Panc1 (cell line): ENCODE measurements around the gene NPRL2. TPM values are rescaled to one million over a fixed set of nuclear protein-coding genes. Genes with fewer than 3 reads are reported as not detected.

Source experiments
- ATAC-seq: fragments of 200-7000 bp; cut with Tn5 transposase; 2 replicates; pipeline ENCODE4 v1.9.1; 2020; ENCODE audit warnings: mild to moderate bottlenecking, moderate library complexity
- BruUV-seq: library from RNA; stranded (reverse); fragments of 400-500 nt; replicated peaks from 2 replicates; lab custom pipeline; 2021; lab: Mats Ljungman, UMichigan
- CTCF ChIA-PET: fragments of 300-600 bp; sonication (Branson Sonifier 250); formaldehyde crosslinking; loops from one replicate; lab custom pipeline; 2022; ENCODE audit warnings: antibody characterized with exemption; lab: Charles Lee
- POLR2A ChIA-PET: fragments of 300-600 bp; sonication (Branson Sonifier 250); formaldehyde crosslinking; loops from one replicate; lab custom pipeline; 2022; ENCODE audit warnings: antibody characterized with exemption; lab: Charles Lee
- DNase-seq: peaks from one replicate; pipeline ENCODE4 v3.0.0-alpha.2; 2010; ENCODE audit warnings: low read depth, low spot score
- H3K27ac ChIP-seq: 2 replicates; pipeline ENCODE4 v1.5.1; 2011; ENCODE audit warnings: mild to moderate bottlenecking, low read length, inconsistent platforms
- H3K27me3 ChIP-seq: fragments of 200-500 bp; sonication (Bioruptor generic); 2 replicates; pipeline ENCODE4 v1.6.0; 2014; ENCODE audit warnings: low read length, inconsistent platforms; ENCODE audit not compliant: control insufficient read depth, insufficient read depth
- H3K36me3 ChIP-seq: fragments of 200-500 bp; sonication (Bioruptor generic); 2 replicates; pipeline ENCODE4 v1.5.1; 2014; ENCODE audit warnings: inconsistent platforms, mild to moderate bottlenecking, low read length, moderate library complexity; ENCODE audit not compliant: control insufficient read depth, insufficient read depth
- H3K4me1 ChIP-seq: 2 replicates; pipeline ENCODE4 v1.5.1; 2011; ENCODE audit warnings: inconsistent platforms, mild to moderate bottlenecking, low read length, moderate library complexity; ENCODE audit not compliant: control insufficient read depth, insufficient read depth
- H3K4me3 ChIP-seq, 2 experiments: 2 replicates each; pipeline ENCODE4 v1.5.1; 2011 to 2012; ENCODE audit warnings: low read depth in 2 of 2, low read length in 2 of 2, mild to moderate bottlenecking in 2 of 2, inconsistent platforms in 1 of 2, moderate library complexity in 1 of 2
- H3K9me3 ChIP-seq: fragments of 200-500 bp; sonication (Bioruptor generic); 2 replicates; pipeline ENCODE4 v1.5.1; 2014; ENCODE audit warnings: low read depth, mild to moderate bottlenecking, inconsistent platforms, low read length, moderate library complexity; ENCODE audit not compliant: control insufficient read depth, insufficient read depth
- CTCF ChIP-seq: fragments of 450-650 bp; IDR thresholded peaks from 2 replicates; pipeline ENCODE4 v1.5.1; 2017; ENCODE audit warnings: mild to moderate bottlenecking
- POLR2AphosphoS5 ChIP-seq: IDR thresholded peaks from 2 replicates; pipeline ENCODE4 v1.6.1; 2012; ENCODE audit warnings: mild to moderate bottlenecking, low read depth, low read length, moderate library complexity
- REST ChIP-seq, 2 experiments: IDR thresholded peaks; 2 replicates each; pipeline ENCODE4 v1.6.1; 2011 to 2012; ENCODE audit warnings: low read depth in 2 of 2, control low read depth in 1 of 2, low read length in 1 of 2, mild to moderate bottlenecking in 1 of 2, moderate library complexity in 1 of 2; ENCODE audit not compliant: insufficient read depth in 1 of 2
- SIN3A ChIP-seq: IDR thresholded peaks from 2 replicates; pipeline ENCODE4 v1.6.1; 2012; ENCODE audit warnings: low read depth, mild to moderate bottlenecking, low read length, moderate library complexity, borderline replicate concordance; ENCODE audit not compliant: insufficient read depth
- TCF7L2 ChIP-seq: IDR thresholded peaks from 2 replicates; pipeline ENCODE4 v1.6.1; 2011; ENCODE audit warnings: mild to moderate bottlenecking, low read depth, low read length, inconsistent platforms
- in situ Hi-C: cut with HindIII; loops from 2 replicates; pipeline ENCODE4 v1.10.0; 2016; ENCODE audit warnings: low sequenced_read_pairs, low pct_unique_long_range_greater_than_20kb
- intact Hi-C: fragments of 100-400 bp; cut with micrococcal nuclease; formaldehyde crosslinking; loops from one replicate; pipeline ENCODE4 v1.10.0; 2022; ENCODE audit not compliant: unreplicated experiment
- total RNA-seq: library from RNA; stranded (reverse); gene quantifications from one replicate; pipeline ENCODE4 v1.2.1, GENCODE V29; 2021; ENCODE audit not compliant: unreplicated experiment

NPRL2 gene
- total RNA-seq, 1 experiment from 2014 or later: 14.6 TPM

GRCh38 chr3:50388016-50388719 lies 37.6 kb upstream of the NPRL2 start:
- no peaks in the 10 kb centered on the region for H3K9me3 ChIP-seq
- no peak overlapping the region for H3K4me3 ChIP-seq
- H3K27me3 ChIP-seq: no peaks in the 10 kb centered on the region
- ATAC-seq (peak; percentile 75), DNase-seq (no peak)
- ChIA-PET POLR2A (no interaction called here), CTCF (no interaction called here)
- intact Hi-C loops (no loop called here), in situ Hi-C loops (no loop called here)
- no TSS peak for BruUV-seq
- H3K27ac ChIP-seq: no peak overlapping the region
- H3K4me1 ChIP-seq: no peaks in the 10 kb centered on the region
- TF ChIP-seq POLR2AphosphoS5: no peak
- TF ChIP-seq TCF7L2: no peak
- TF ChIP-seq CTCF: no peak; the same call in 1 of the 2 replicates
- H3K36me3 ChIP-seq: no peaks in the 10 kb centered on the region

- DNase-seq (no peak), ATAC-seq (no peak)
- no peaks in the 10 kb centered on the region for H3K27me3 ChIP-seq
- CTCF ChIA-PET: no interaction called here
- H3K9me3 ChIP-seq: no peaks in the 10 kb centered on the region
- POLR2A ChIA-PET: no interaction called here
- H3K36me3 ChIP-seq: no peaks in the 10 kb centered on the region
- no peak overlapping the region for H3K27ac ChIP-seq
- no TSS peak for BruUV-seq
- no peaks in the 10 kb centered on the region for H3K4me1 ChIP-seq
- H3K4me3 ChIP-seq: no peak overlapping the region
- in situ Hi-C loops (no loop called here), intact Hi-C loops (no loop called here)
- TF ChIP-seq TCF7L2 (no peak), REST (IDR thresholded peaks at IDR 0.05; ENCODE audit: insufficient read depth in 1 of 2, low read depth in 2 of 2, low read length in 1 of 2) (no peak), CTCF (no peak), SIN3A (no peak), POLR2AphosphoS5 (no peak)
Measured at GRCh38 chr3:50385754-50386153, 35.2 kb upstream of the NPRL2 start.
